HCT116 (cell line): ENCODE measurements around the gene RPP25. TPM values are rescaled to one million over a fixed set of nuclear protein-coding genes. Genes with fewer than 3 reads are reported as not detected.

Source experiments
- ATAC-seq: fragments of 200-7000 bp; cut with Tn5 transposase; 2 replicates; pipeline ENCODE4 v1.9.1; 2020; ENCODE audit warnings: mild to moderate bottlenecking, moderate library complexity
- BruUV-seq: library from RNA; stranded (reverse); fragments of 400-500 nt; replicated peaks from 2 replicates; lab custom pipeline; 2021; lab: Mats Ljungman, UMichigan
- CTCF ChIA-PET: fragments of 300-600 bp; sonication (Branson Sonifier 250); formaldehyde crosslinking; loops from one replicate; lab custom pipeline; 2021; ENCODE audit warnings: antibody characterized with exemption; lab: Charles Lee
- POLR2A ChIA-PET: fragments of 300-600, 350-600 bp; sonication (Branson Sonifier 250); formaldehyde crosslinking; loops from one replicate; lab custom pipeline; 2021; ENCODE audit warnings: antibody characterized with exemption; lab: Charles Lee
- RAD21 ChIA-PET, 2 experiments: fragments of 300-600 bp; sonication (Branson Sonifier 250); formaldehyde crosslinking; loops; one replicate each; lab custom pipeline; 2023; ENCODE audit warnings: low total read pairs in 2 of 2; ENCODE audit not compliant: uncharacterized antibody in 2 of 2, unreplicated experiment in 2 of 2, low non-redundant PET in 1 of 2; lab: Charles Lee
- DNase-seq: peaks from one replicate; pipeline ENCODE4 v3.0.0-alpha.2; 2010; ENCODE audit warnings: low read depth, low spot score
- H2AFZ ChIP-seq: fragments of 200-600 bp; shearing (Covaris generic), sonication (generic); 2 replicates; pipeline ENCODE4 v1.6.1; 2017; ENCODE audit warnings: low read depth, mixed run types, mixed read lengths, antibody characterized with exemption, low read length; ENCODE audit not compliant: poor library complexity, severe bottlenecking
- H3K27ac ChIP-seq: 2 replicates; pipeline ENCODE4 v1.5.1; 2012; ENCODE audit warnings: low read depth, low read length
- H3K27me3 ChIP-seq: fragments of 200-600 bp; sonication (generic); 2 replicates; pipeline ENCODE4 v1.6.1; 2016; ENCODE audit warnings: mixed run types, low read length, mixed read lengths; ENCODE audit not compliant: insufficient read depth
- H3K36me3 ChIP-seq, 2 experiments: fragments of 200-500 bp in 1 of 2; fragments of 200-600 bp in 1 of 2; sonication (Bioruptor generic) in 1 of 2; sonication (generic) in 1 of 2; 2 replicates each; pipeline versions ENCODE4 v1.5.1 to v1.6.1; 2014 to 2016; ENCODE audit warnings: low read length in 2 of 2, inconsistent platforms in 1 of 2, mixed read lengths in 1 of 2, mixed run types in 1 of 2; ENCODE audit not compliant: insufficient read depth in 2 of 2, control insufficient read depth in 1 of 2
- H3K4me1 ChIP-seq, 2 experiments: fragments of 200-600 bp in 1 of 2; sonication (generic) in 1 of 2; 2 replicates each; pipeline versions ENCODE4 v1.5.1 to v1.6.1; 2012 to 2017; ENCODE audit warnings: low read length in 2 of 2, inconsistent platforms in 1 of 2, mild to moderate bottlenecking in 1 of 2, mixed read lengths in 1 of 2, mixed run types in 1 of 2, moderate library complexity in 1 of 2; ENCODE audit not compliant: insufficient read depth in 2 of 2, control insufficient read depth in 1 of 2
- H3K4me2 ChIP-seq: fragments of 200-600 bp; sonication (generic); 2 replicates; pipeline ENCODE4 v1.6.1; 2017; ENCODE audit warnings: mixed run types, low read length, mixed read lengths
- H3K4me3 ChIP-seq, 2 experiments: fragments of 200-600 bp in 1 of 2; sonication (generic) in 1 of 2; replicated peaks in 1 of 2; 2 replicates each; pipeline ENCODE4 v1.5.1; 2011 to 2016; ENCODE audit warnings: low read length in 2 of 2, control low read depth in 1 of 2, low read depth in 1 of 2, mild to moderate bottlenecking in 1 of 2, mixed read lengths in 1 of 2, mixed run types in 1 of 2
- H3K79me2 ChIP-seq: fragments of 200-600 bp; sonication (generic); 2 replicates; pipeline ENCODE4 v1.6.1; 2017; ENCODE audit warnings: mild to moderate bottlenecking, mixed run types, low read length, moderate library complexity, mixed read lengths; ENCODE audit not compliant: insufficient read depth
- H3K9ac ChIP-seq: fragments of 200-600 bp; sonication (generic); 2 replicates; pipeline ENCODE4 v1.6.1; 2016; ENCODE audit warnings: low read length, mixed read lengths
- H3K9me2 ChIP-seq: fragments of 200-600 bp; sonication (generic), shearing (Covaris generic); 2 replicates; pipeline ENCODE4 v1.6.1; 2017; ENCODE audit warnings: mixed run types, mild to moderate bottlenecking, moderate library complexity; ENCODE audit not compliant: insufficient read depth
- H3K9me3 ChIP-seq, 2 experiments: fragments of 200-500 bp in 1 of 2; fragments of 200-600 bp in 1 of 2; sonication (Bioruptor generic) in 1 of 2; sonication (generic) in 1 of 2; 2 replicates each; pipeline ENCODE4 v1.6.1; 2014 to 2017; ENCODE audit warnings: low read length in 2 of 2, mixed read lengths in 2 of 2, inconsistent platforms in 1 of 2, low read depth in 1 of 2, mild to moderate bottlenecking in 1 of 2, mixed run types in 1 of 2, moderate library complexity in 1 of 2; ENCODE audit not compliant: control insufficient read depth in 1 of 2, insufficient read depth in 1 of 2
- H4K20me1 ChIP-seq: fragments of 200-600 bp; sonication (generic), shearing (Covaris generic); 2 replicates; pipeline ENCODE4 v1.6.1; 2017; ENCODE audit warnings: mixed run types, mild to moderate bottlenecking, moderate library complexity; ENCODE audit not compliant: insufficient read depth
- ATF3 ChIP-seq: IDR thresholded peaks from 2 replicates; pipeline ENCODE4 v1.6.1; 2012
- CBX3 ChIP-seq: IDR thresholded peaks from 2 replicates; pipeline ENCODE4 v1.6.1; 2012; ENCODE audit warnings: low read depth
- CEBPB ChIP-seq: IDR thresholded peaks from 2 replicates; pipeline ENCODE4 v1.6.1; 2012; ENCODE audit warnings: low read depth
- CTCF ChIP-seq, 3 experiments: fragments of 200-600 bp in 1 of 3; sonication (generic) in 1 of 3; IDR thresholded peaks in 2 of 3; conservative IDR thresholded peaks in 1 of 3; 2 replicates each; pipeline ENCODE4 v1.5.1; 2012 to 2017; ENCODE audit warnings: low read depth in 2 of 3, low read length in 2 of 3, antibody characterized with exemption in 1 of 3, borderline replicate concordance in 1 of 3, control low read depth in 1 of 3, mild to moderate bottlenecking in 1 of 3, mixed read lengths in 1 of 3, mixed run types in 1 of 3, moderate library complexity in 1 of 3; ENCODE audit not compliant: insufficient read depth in 1 of 3
- EGR1 ChIP-seq: IDR thresholded peaks from 2 replicates; pipeline ENCODE4 v1.6.1; 2012; ENCODE audit warnings: low read depth
- ELF1 ChIP-seq: IDR thresholded peaks from 2 replicates; pipeline ENCODE4 v1.6.1; 2012; ENCODE audit warnings: low read depth, borderline replicate concordance
- EZH2 ChIP-seq: fragments of 200-600 bp; sonication (generic); IDR thresholded peaks from 2 replicates; pipeline ENCODE4 v1.6.1; 2017; ENCODE audit warnings: antibody characterized with exemption, mixed run types
- EZH2phosphoT487 ChIP-seq: fragments of 200-600 bp; IDR thresholded peaks from 2 replicates; pipeline ENCODE4 v1.6.1; 2018; ENCODE audit warnings: antibody characterized with exemption, borderline replicate concordance
- JUND ChIP-seq: IDR thresholded peaks from 2 replicates; pipeline ENCODE4 v1.6.1; 2012
- MAX ChIP-seq: IDR thresholded peaks from 2 replicates; pipeline ENCODE4 v1.6.1; 2012
- POLR2A ChIP-seq: IDR thresholded peaks from 2 replicates; pipeline ENCODE4 v1.7.0; 2011; ENCODE audit warnings: borderline replicate concordance; ENCODE audit not compliant: insufficient read depth, insufficient read length; ENCODE audit errors: extremely low read depth
- POLR2AphosphoS5 ChIP-seq: IDR thresholded peaks from 2 replicates; pipeline ENCODE4 v1.6.1; 2011; ENCODE audit warnings: mild to moderate bottlenecking, low read depth, low read length, moderate library complexity
- REST ChIP-seq: IDR thresholded peaks from 2 replicates; pipeline ENCODE4 v1.6.1; 2012; ENCODE audit warnings: low read depth
- SIN3A ChIP-seq: IDR thresholded peaks from 2 replicates; pipeline ENCODE4 v1.6.1; 2012; ENCODE audit warnings: low read depth
- SP1 ChIP-seq: IDR thresholded peaks from 2 replicates; pipeline ENCODE4 v1.6.1; 2012; ENCODE audit warnings: low read depth
- SRF ChIP-seq: IDR thresholded peaks from 2 replicates; pipeline ENCODE4 v1.6.1; 2012; ENCODE audit warnings: low read depth
- TCF7L2 ChIP-seq: IDR thresholded peaks from 2 replicates; pipeline ENCODE4 v1.7.0; 2011; ENCODE audit warnings: borderline replicate concordance, inconsistent platforms; ENCODE audit not compliant: insufficient read depth, insufficient read length; ENCODE audit errors: extremely low read depth
- YY1 ChIP-seq: IDR thresholded peaks from 2 replicates; pipeline ENCODE4 v1.6.1; 2011; ENCODE audit warnings: low read length, low read depth, moderate library complexity, mild to moderate bottlenecking; ENCODE audit not compliant: insufficient replicate concordance; ENCODE audit errors: extremely low read depth
- ZFX ChIP-seq: fragments of 450-650 bp; IDR thresholded peaks from 2 replicates; pipeline ENCODE4 v1.6.1; 2017
- ZNF274 ChIP-seq: fragments of 200-500 bp; sonication (Bioruptor generic); IDR thresholded peaks from 2 replicates; pipeline ENCODE4 v1.6.1; 2014; ENCODE audit warnings: mild to moderate bottlenecking, low read depth, low read length, inconsistent platforms
- intact Hi-C: fragments of 100-400 bp; cut with micrococcal nuclease; formaldehyde crosslinking; loops from 2 replicates; pipeline ENCODE4 v1.10.0; 2022
- total RNA-seq: library from RNA; stranded (reverse); gene quantifications from one replicate; pipeline ENCODE4 v1.2.1, GENCODE V29; 2021; ENCODE audit not compliant: unreplicated experiment

Gene RPP25
- total RNA-seq, 1 experiment from 2014 or later, result 5.9 TPM

GRCh38 chr15:74937590-74938371 lies 18.8 kb downstream of the RPP25 start, which contains the start of gene COX5A (continued):
- TF ChIP-seq ATF3, result no peak; the same call in 1 of the 2 replicates
- peak; percentile 88 for TF ChIP-seq POLR2AphosphoS5
- TF ChIP-seq SRF, result no peak
- TF ChIP-seq SIN3A, result peak; percentile 91
- TF ChIP-seq CEBPB, result no peak
- TF ChIP-seq, all 23 proteins: peak for 11

GRCh38 chr15:74937272-74937589 lies 19.3 kb downstream of the RPP25 start:
- no TSS peak for BruUV-seq
- intact Hi-C loops, result no loop called here
- Histone ChIP-seq H3K9ac (peak overlapping the region; percentile 95), H2AFZ (no peak overlapping the region), H3K9me2 (no peaks in the 10 kb centered on the region), H3K4me1 (peaks cover 7 to 11% of the 10 kb centered on the region in 2 experiments; a peak in 3 of 4 replicates), H3K4me3 (peak overlapping the region; percentile 89 to 91), H3K4me2 (peak overlapping the region; percentile 85), H3K27me3 (no peaks in the 10 kb centered on the region), H3K9me3 (no peaks in the 10 kb centered on the region), H3K36me3 (peaks cover 2 to 8% of the 10 kb centered on the region in 2 experiments; a peak in 1 of 4 replicates), H3K79me2 (peaks cover 56% of the 10 kb centered on the region), H3K27ac (peak overlapping the region; percentile 99), H4K20me1 (peaks cover 6% of the 10 kb centered on the region; the same call in 1 of the 2 replicates)
- no peak for ATAC-seq
- ChIA-PET RAD21 (no interaction called here), CTCF (interaction anchor here (1.6 kb wide), 1 partner anchor 166 kb away, joined by 4 read pairs; no protein-coding TSS in a partner anchor), POLR2A (no interaction called here)
- DNase-seq, result no peak
- TF ChIP-seq CEBPB (no peak), CTCF (IDR thresholded peaks at IDR 0.05 in 2 of 3, conservative IDR thresholded peaks at IDR 0.05 in 1 of 3; ENCODE audit: borderline replicate concordance in 1 of 3, insufficient read depth in 1 of 3, low read depth in 2 of 3, low read length in 2 of 3) (no peak), ELF1 (no peak), EZH2 (no peak), REST (no peak), JUND (no peak), ZNF274 (no peak), YY1 (no peak), MAX (no peak; the same call in 1 of the 2 replicates), TCF7L2 (no peak), ATF3 (no peak), SP1 (no peak), CBX3 (no peak), EGR1 (no peak), POLR2A (no peak), ZFX (no peak), SIN3A (no peak), EZH2phosphoT487 (no peak)
